Tibial nerve (tissue), 4 donors: ENCODE measurements around the gene SYNE4. TPM values are rescaled to one million over a fixed set of nuclear protein-coding genes. Genes with fewer than 3 reads are reported as not detected.

Source experiments
- DNase-seq, 2 donors: peaks; one replicate each; pipeline ENCODE4 v3.0.0-alpha.2; 2019; ENCODE audit warnings: low spot score in 2 of 2
- H3K27ac ChIP-seq, 4 donors: fragments of 200-600 bp; sonication (generic) in 3 of 4; one replicate each; pipeline ENCODE4 v1.5.1; 2017 to 2019; ENCODE audit warnings: mild to moderate bottlenecking in 1 of 4
- H3K27me3 ChIP-seq, 2 donors: fragments of 200-600 bp; sonication (generic) in 1 of 2; one replicate each; pipeline versions ENCODE4 v1.5.1 to v1.6.0; 2017 to 2019
- H3K36me3 ChIP-seq, 3 donors: fragments of 200-600 bp; sonication (generic); one replicate each; pipeline ENCODE4 v1.5.1; 2018 to 2019
- H3K4me1 ChIP-seq, 4 donors: fragments of 200-600 bp; sonication (generic) in 3 of 4; one replicate each; pipeline ENCODE4 v1.5.1; 2017 to 2019
- H3K4me3 ChIP-seq, 4 donors: fragments of 200-600 bp; sonication (generic) in 3 of 4; one replicate each; pipeline ENCODE4 v1.5.1; 2017 to 2019; ENCODE audit warnings: mild to moderate bottlenecking in 1 of 4, moderate library complexity in 1 of 4
- H3K9me3 ChIP-seq, 4 donors: fragments of 200-600 bp; sonication (generic) in 3 of 4; one replicate each; pipeline ENCODE4 v1.5.1; 2017 to 2019
- EP300 ChIP-seq, 2 donors: sonication (generic); formaldehyde crosslinking; IDR thresholded peaks; one replicate each; pipeline ENCODE4 v1.6.1; 2017; ENCODE audit warnings: antibody characterized with exemption in 2 of 2, mild to moderate bottlenecking in 1 of 2
- POLR2A ChIP-seq, 2 donors: fragments of 450-650 bp; IDR thresholded peaks; one replicate each; pipeline ENCODE4 v1.6.1; 2017; ENCODE audit warnings: antibody characterized with exemption in 2 of 2, mild to moderate bottlenecking in 2 of 2, moderate library complexity in 2 of 2
- WGBS, 2 donors: methylation state at CpG; one replicate each; pipeline ENCODE4 v1.1.5; 2018; 5-methylcytosine and 5-hydroxymethylcytosine counted together
- total RNA-seq, 4 donors: library from RNA; depleted of rRNA; stranded (reverse); fragments of >200 nt; gene quantifications; one replicate each; pipeline ENCODE4 v1.1.0, GENCODE V29; 2016
- TF ChIP-seq, protein P1 (sequence below), 5 experiments: fragments of 200-600 bp in 3 of 5; fragments of 450-650 bp in 2 of 5; sonication (generic) in 3 of 5; IDR thresholded peaks; one replicate each; pipeline ENCODE4 v1.5.1; 2016 to 2019; ENCODE audit warnings: antibody characterized with exemption in 5 of 5, mild to moderate bottlenecking in 3 of 5, moderate library complexity in 2 of 5

SYNE4 gene
- total RNA-seq, 4 donors from 2014 or later, result 0.21 to 2.1 (median 0.98) TPM; not detected in 1

DNA sequence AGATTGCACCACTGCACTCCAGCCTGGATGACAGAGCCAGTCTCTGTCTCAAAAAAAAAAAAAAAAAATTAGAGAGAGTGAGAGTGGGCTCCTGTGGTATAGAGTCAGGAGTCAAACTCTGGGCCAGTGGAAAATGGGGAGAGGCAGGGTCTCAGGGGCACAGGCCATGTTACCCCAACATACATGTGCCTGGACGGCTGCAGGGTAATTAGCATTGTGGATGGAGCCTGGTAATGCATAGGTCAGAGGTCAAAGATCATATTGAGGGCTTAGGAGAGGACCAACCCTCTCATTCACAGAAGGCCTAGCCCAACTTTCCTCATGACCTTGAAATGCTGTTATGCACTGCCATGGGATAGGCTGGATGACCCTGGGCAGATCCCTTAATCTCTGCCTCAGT lies 16.9 kb upstream of the SYNE4 start:
- WGBS, 2 donors, result 38 to 44% methylated on average over 1 of the region's 1 CpG
- H3K4me3 ChIP-seq, result no peak overlapping the region
- H3K36me3 ChIP-seq, result peaks cover 0 to 81% (median 0%) of the 10 kb centered on the region in 3 donors

DNA sequence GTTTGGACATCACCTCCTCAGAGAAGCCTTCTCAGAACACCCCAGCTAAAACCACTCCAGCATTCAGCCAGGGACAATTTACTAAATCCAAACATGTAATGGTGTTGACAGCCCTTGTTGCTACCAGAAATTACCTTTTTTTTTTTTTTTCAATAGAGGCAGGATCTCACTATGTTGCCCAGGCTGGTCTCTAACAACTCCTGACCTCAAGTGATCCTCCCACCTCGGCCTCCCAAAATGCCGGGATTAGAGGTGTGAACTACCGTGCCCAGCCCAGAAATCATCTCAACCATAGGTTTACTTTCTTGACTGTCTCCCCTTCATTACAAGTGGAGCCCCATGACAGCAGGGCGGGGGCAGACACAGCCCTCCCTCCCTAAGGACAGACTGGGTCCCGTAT lies 14.8 kb upstream of the SYNE4 start:
- TF ChIP-seq, protein P1, sequence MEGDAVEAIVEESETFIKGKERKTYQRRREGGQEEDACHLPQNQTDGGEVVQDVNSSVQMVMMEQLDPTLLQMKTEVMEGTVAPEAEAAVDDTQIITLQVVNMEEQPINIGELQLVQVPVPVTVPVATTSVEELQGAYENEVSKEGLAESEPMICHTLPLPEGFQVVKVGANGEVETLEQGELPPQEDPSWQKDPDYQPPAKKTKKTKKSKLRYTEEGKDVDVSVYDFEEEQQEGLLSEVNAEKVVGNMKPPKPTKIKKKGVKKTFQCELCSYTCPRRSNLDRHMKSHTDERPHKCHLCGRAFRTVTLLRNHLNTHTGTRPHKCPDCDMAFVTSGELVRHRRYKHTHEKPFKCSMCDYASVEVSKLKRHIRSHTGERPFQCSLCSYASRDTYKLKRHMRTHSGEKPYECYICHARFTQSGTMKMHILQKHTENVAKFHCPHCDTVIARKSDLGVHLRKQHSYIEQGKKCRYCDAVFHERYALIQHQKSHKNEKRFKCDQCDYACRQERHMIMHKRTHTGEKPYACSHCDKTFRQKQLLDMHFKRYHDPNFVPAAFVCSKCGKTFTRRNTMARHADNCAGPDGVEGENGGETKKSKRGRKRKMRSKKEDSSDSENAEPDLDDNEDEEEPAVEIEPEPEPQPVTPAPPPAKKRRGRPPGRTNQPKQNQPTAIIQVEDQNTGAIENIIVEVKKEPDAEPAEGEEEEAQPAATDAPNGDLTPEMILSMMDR (IDR thresholded peaks at IDR 0.05), result no peak
- no peak for TF ChIP-seq POLR2A (IDR thresholded peaks at IDR 0.05)
- no peak for TF ChIP-seq EP300 (IDR thresholded peaks at IDR 0.05)
- DNase-seq, result no peak
- no peak overlapping the region for H3K4me3 ChIP-seq
- H3K36me3 ChIP-seq, result peaks cover 0 to 96% (median 0%) of the 10 kb centered on the region in 3 donors
- H3K27me3 ChIP-seq, result no peaks in the 10 kb centered on the region
- H3K9me3 ChIP-seq, result no peaks in the 10 kb centered on the region
- H3K27ac ChIP-seq, result no peak overlapping the region
- no peaks in the 10 kb centered on the region for H3K4me1 ChIP-seq
- 90 to 95% methylated on average over 5 of the region's 5 CpGs for WGBS, 2 donors

More for the DNA sequence above, 16.9 kb upstream of the SYNE4 start:
- H3K27ac ChIP-seq, result no peak overlapping the region
- H3K27me3 ChIP-seq, result no peaks in the 10 kb centered on the region
- TF ChIP-seq, protein P1 (IDR thresholded peaks at IDR 0.05), result no peak
- no peak for TF ChIP-seq EP300 (IDR thresholded peaks at IDR 0.05)
- TF ChIP-seq POLR2A (IDR thresholded peaks at IDR 0.05), result no peak
- no peak for DNase-seq
- no peaks in the 10 kb centered on the region for H3K9me3 ChIP-seq
- H3K4me1 ChIP-seq, result no peaks in the 10 kb centered on the region

DNA sequence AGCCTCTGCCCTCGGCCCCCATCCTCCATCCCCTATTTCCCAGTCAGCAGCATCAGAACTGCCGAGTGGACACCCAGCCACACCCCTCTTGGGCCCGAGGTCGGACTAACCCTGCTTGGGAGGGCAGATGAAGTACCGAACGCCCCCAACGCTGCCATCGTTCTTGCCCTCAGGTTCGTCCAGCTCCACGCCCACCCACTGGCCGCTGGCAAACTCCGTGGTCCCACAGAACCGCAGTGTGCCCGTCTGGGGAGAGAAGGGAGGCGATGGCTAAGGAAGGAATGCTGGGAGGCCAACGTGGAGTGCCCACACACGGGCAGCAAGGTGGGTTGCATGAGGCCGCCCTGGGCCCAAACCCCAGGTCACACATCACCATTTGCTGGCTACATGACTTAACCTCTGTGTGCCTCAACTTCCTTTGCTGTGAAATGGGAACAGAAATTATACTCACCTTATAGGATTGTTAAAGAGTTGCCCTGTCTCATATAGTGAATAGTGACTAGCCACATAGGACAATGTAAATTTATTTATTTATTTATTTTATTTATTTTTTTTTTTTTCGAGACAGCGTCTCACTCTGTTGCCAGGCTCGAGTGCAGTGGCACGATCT lies 10.6 kb upstream of the SYNE4 start:
- Histone ChIP-seq H3K36me3 (peaks cover 0 to 83% (median 0%) of the 10 kb centered on the region in 3 donors), H3K27ac (no peak overlapping the region), H3K4me1 (peaks cover 0 to 6% (median 1%) of the 10 kb centered on the region in 4 donors), H3K4me3 (no peak overlapping the region), H3K27me3 (no peaks in the 10 kb centered on the region), H3K9me3 (no peaks in the 10 kb centered on the region)
- TF ChIP-seq, protein P1 (IDR thresholded peaks at IDR 0.05), result no peak
- TF ChIP-seq EP300 (IDR thresholded peaks at IDR 0.05) (no peak), POLR2A (IDR thresholded peaks at IDR 0.05) (no peak)
- no peak for DNase-seq
- WGBS, 2 donors, result 85 to 97% methylated on average over 14 to 22 of the region's 22 CpGs

DNA sequence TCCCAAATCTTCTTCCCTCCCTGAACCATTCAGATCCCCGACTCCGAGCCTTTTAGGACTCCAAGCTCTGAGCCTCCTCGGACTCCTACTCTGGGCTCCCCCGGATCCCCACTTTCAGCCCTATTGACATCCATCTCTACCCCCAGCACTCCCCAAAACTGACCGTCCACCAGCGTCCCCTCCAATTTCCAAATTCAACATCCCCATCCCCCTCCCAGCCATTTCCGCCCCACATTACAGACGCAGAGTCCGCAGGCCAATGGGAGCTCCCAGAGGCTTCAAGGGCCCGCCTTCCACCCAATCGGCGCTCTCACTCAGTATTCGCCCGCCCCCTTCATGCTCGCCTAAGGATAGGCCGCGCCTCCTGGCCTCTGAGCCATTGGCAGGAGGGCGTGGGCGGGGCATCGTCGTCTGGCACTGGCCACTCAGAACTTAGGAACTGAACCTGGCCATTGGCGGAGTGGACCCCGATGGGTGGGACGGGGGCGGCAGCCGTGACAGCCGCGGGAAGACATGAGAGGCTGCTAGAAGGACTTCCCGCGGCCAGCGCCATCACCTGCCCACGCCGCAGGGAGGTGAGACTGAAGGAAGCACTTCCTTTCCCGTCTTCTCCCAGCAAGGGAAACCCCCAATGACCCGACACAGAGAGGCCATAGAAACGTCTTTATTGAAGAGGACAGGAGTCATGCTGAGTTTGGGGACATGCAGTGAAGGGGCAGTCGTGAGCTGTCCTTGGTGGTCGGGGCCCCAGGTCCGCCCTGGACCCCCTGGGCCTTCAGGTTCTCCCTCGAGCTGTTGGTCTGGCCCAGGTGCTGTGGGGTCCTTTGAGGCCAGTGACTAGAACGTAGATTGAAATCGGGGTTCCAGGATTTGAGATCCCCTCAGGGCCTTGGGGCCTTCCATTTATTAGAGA lies 5.7 kb upstream of the SYNE4 start, which contains the start of gene ALKBH6:
ALKBH6 (minus strand) TSS at position 202 of the 913 bp plus-strand sequence. CDS start 816 bp downstream, outside the sequence.
- peak within 1 kb of the TSS; percentile 80 to 96 (median 90) for H3K27ac ChIP-seq
- H3K9me3 ChIP-seq, result no peaks in the 10 kb centered on the region
- 2 to 3% methylated on average over 40 to 41 of the region's 42 CpGs for WGBS, 2 donors
- no peaks in the 10 kb centered on the region for H3K27me3 ChIP-seq
- H3K4me3 ChIP-seq, result peak within 1 kb of the TSS; percentile 57 to 75 (median 69)
- H3K4me1 ChIP-seq, result peaks cover 0 to 27% (median 14%) of the 10 kb centered on the region in 4 donors
- peak; percentile 44 to 47 for TF ChIP-seq EP300 (IDR thresholded peaks at IDR 0.05)
- TF ChIP-seq, protein P1 (IDR thresholded peaks at IDR 0.05), result peak in 2 of 5 experiments; percentile 24 to 43
- no peak for TF ChIP-seq POLR2A (IDR thresholded peaks at IDR 0.05)
- H3K36me3 ChIP-seq, result peaks cover 0 to 38% (median 0%) of the 10 kb centered on the region in 3 donors
- peak; percentile 100 for DNase-seq
